ENCODE measurements around the gene POLD4. TPM values are rescaled to one million over a fixed set of nuclear protein-coding genes. Genes with fewer than 3 reads are reported as not detected.

The POLD4 gene
- polyA plus RNA-seq, 1 experiment = 45.9 TPM

DNA sequence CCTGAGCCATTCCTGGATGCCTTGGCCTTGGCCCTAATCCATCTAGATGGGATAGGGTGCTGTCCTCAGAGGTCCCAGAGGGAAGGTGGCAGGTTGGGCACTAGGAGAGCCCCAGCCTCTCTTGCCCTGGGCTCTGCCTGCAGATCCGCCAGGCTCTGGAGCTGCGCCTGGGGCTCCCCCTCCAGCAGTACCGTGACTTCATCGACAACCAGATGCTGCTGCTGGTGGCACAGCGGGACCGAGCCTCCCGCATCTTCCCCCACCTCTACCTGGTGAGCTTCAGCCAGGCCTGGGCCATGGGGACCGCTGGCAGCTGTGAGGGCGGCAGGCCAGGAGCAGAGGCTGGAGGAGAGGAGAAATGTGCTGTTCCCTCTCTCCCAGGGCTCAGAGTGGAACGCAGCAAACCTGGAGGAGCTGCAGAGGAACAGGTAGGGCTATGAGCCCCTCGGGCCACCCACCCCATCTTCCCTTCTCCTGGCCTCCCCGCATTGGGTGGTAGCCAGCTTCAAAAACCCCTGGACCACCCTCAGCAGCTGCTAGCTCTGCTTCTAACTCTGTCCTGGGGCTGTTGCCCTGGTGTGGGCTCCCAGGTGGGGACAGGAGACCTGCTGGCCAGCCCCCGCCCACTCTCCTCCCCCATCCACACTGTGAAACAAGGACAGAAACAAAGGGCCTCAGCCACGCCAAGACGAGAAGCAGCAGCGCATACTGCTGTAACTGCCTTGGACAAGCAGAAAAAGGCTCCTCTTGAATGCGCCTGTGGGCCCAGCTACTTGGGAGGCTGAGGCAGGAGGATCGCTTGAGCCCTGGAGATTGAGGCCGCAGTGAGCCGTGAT is 45.1 kb downstream of the POLD4 start:
- H3K4me3 ChIP-seq (ENCODE audit: low read depth, low read length) = no peak overlapping the region
- H3K27me3 ChIP-seq (ENCODE audit: control insufficient read depth, insufficient read depth, low read length) = no peaks in the 10 kb centered on the region
- DNase-seq (ENCODE audit: low read depth, low spot score) = no peak
- H3K9me3 ChIP-seq (ENCODE audit: control insufficient read depth, insufficient read depth, low read length) = no peaks in the 10 kb centered on the region; the same call in 1 of the 2 replicates
- ChIA-PET POLR2A (interaction anchor here (0.6 kb wide), 1 partner anchor 41 kb away, joined by 4 read pairs; no protein-coding TSS in a partner anchor), CTCF (interaction anchor here (0.6 to 1.5 kb wide), 4 partner anchors 9 to 46 kb away, joined by 3 to 6 read pairs (median 4); partner anchors contain the start of gene ANKRD13D)
- no peak overlapping the region for H3K27ac ChIP-seq (ENCODE audit: low read depth, low read length)
- TF ChIP-seq CTCF (IDR thresholded peaks at IDR 0.05; ENCODE audit: low read depth, low read length) = no peak

DNA sequence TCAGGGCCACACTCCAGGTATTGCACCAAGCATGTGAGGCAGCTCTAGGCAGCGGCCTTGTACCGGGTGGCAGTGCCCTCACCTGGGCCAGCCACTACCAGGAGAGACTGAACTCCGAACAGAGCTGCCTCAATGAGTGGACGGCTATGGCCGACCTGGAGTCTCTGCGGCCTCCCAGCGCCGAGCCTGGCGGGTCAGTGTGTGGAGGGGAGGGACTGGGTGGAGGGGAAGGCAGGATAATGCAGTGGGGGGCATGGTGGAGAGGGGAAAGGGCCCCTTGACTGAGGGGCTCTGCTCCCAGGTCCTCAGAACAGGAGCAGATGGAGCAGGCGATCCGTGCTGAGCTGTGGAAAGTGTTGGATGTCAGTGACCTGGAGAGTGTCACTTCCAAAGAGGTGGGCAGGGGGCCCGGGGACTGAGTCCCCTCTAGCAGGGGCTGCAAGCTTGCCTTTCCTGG is 45.8 kb downstream of the POLD4 start:
- POLR2A ChIA-PET = no interaction called here
- Histone ChIP-seq H3K9me3 (ENCODE audit: control insufficient read depth, insufficient read depth, low read length) (no peaks in the 10 kb centered on the region; the same call in 1 of the 2 replicates), H3K27ac (ENCODE audit: low read depth, low read length) (no peak overlapping the region), H3K27me3 (ENCODE audit: control insufficient read depth, insufficient read depth, low read length) (no peaks in the 10 kb centered on the region), H3K4me3 (ENCODE audit: low read depth, low read length) (no peak overlapping the region)
- DNase-seq (ENCODE audit: low read depth, low spot score) = no peak
- CTCF ChIA-PET = no interaction called here
- TF ChIP-seq CTCF (IDR thresholded peaks at IDR 0.05; ENCODE audit: low read depth, low read length) = no peak

GRCh38 chr11:67306769-67307544 is 46.4 kb downstream of the POLD4 start:
- ChIA-PET POLR2A (no interaction called here), CTCF (no interaction called here)
- TF ChIP-seq CTCF (IDR thresholded peaks at IDR 0.05; ENCODE audit: low read depth, low read length) = no peak

GRCh38 chr11:67304511-67305113 is 48.7 kb downstream of the POLD4 start:
- no peak for DNase-seq (ENCODE audit: low read depth, low spot score)
- no peak for TF ChIP-seq CTCF (IDR thresholded peaks at IDR 0.05; ENCODE audit: low read depth, low read length)
- H3K9me3 ChIP-seq (ENCODE audit: control insufficient read depth, insufficient read depth, low read length) = no peaks in the 10 kb centered on the region; the same call in 1 of the 2 replicates
- H3K27me3 ChIP-seq (ENCODE audit: control insufficient read depth, insufficient read depth, low read length) = no peaks in the 10 kb centered on the region
- peak overlapping the region; percentile 79 for H3K4me3 ChIP-seq (ENCODE audit: low read depth, low read length)
- no peak overlapping the region for H3K27ac ChIP-seq (ENCODE audit: low read depth, low read length)
- ChIA-PET CTCF (interaction anchor here (2.3 kb wide), 1 partner anchor 13 kb away, joined by 9 read pairs; no protein-coding TSS in a partner anchor), POLR2A (interaction anchor here (0.8 kb wide), 1 partner anchor 13 kb away, joined by 4 read pairs; no protein-coding TSS in a partner anchor)

More at GRCh38 chr11:67306769-67307544, 46.4 kb downstream of the POLD4 start:
- no peak for DNase-seq (ENCODE audit: low read depth, low spot score)
- Histone ChIP-seq H3K9me3 (ENCODE audit: control insufficient read depth, insufficient read depth, low read length) (no peaks in the 10 kb centered on the region; the same call in 1 of the 2 replicates), H3K4me3 (ENCODE audit: low read depth, low read length) (no peak overlapping the region), H3K27me3 (ENCODE audit: control insufficient read depth, insufficient read depth, low read length) (no peaks in the 10 kb centered on the region), H3K27ac (ENCODE audit: low read depth, low read length) (no peak overlapping the region)

All from AG04450 (cell line).